Measurements from ENCODE around the gene PARN. TPM values are rescaled to one million over a fixed set of nuclear protein-coding genes. Genes with fewer than 3 reads are reported as not detected.
"Not testable (repeated sequence)": the region's sequence is repeated elsewhere in the genome, so short reads cannot be mapped to it uniquely, and the experiment has no call there.

Gene PARN
- total RNA-seq, 3 donors from 2014 or later (not counting 1 experiment from before 2014, with no cell fraction given): 44.3 to 57.4 (median 45.1) TPM

GRCh38 chr16:14437426-14437825, 192.6 kb downstream of the PARN start:
- Mint-ChIP-seq H3K27me3 (ENCODE audit: low read depth in 2 of 2) (no peaks in the 10 kb centered on the region), H3K4me1 (peaks cover 22 to 32% of the 10 kb centered on the region in 2 donors), H3K4me3 (no peak overlapping the region), H3K36me3 (no peaks in the 10 kb centered on the region), H3K27ac (peak overlapping the region; percentile 27 to 73), H3K9me3 (no peaks in the 10 kb centered on the region)
- intact Hi-C loops (cut with micrococcal nuclease): no loop called here
- WGBS (ENCODE audit: insufficient coverage): 92% methylated on average over 7 of the region's 7 CpGs
- H3K4me3 ChIP-seq (ENCODE audit: low read length): no peak overlapping the region
- H3K27ac ChIP-seq (ENCODE audit: low read length): no peak overlapping the region
- H3K27me3 ChIP-seq (ENCODE audit: control insufficient read depth, insufficient read depth, low read length): no peaks in the 10 kb centered on the region
- no peak for ATAC-seq
- no peak for TF ChIP-seq CTCF (IDR thresholded peaks at IDR 0.05)
- peaks cover 21% of the 10 kb centered on the region for H3K4me1 ChIP-seq (ENCODE audit: control insufficient read depth, insufficient read depth, low read length)
- no peak for DNase-seq
- peaks cover 2% of the 10 kb centered on the region for H3K36me3 ChIP-seq (ENCODE audit: control insufficient read depth, insufficient read depth, low read length)
- H3K9me3 ChIP-seq (ENCODE audit: control insufficient read depth, insufficient read depth, low read length): no peaks in the 10 kb centered on the region

GRCh38 chr16:14436401-14436955, 193.6 kb downstream of the PARN start:
- ATAC-seq: peak; percentile 65 to 87 (median 68)
- 49% methylated on average over 13 of the region's 13 CpGs for WGBS (ENCODE audit: insufficient coverage)
- Histone ChIP-seq H3K4me3 (ENCODE audit: low read length) (no peak overlapping the region), H3K27me3 (ENCODE audit: control insufficient read depth, insufficient read depth, low read length) (no peaks in the 10 kb centered on the region), H3K9me3 (ENCODE audit: control insufficient read depth, insufficient read depth, low read length) (no peaks in the 10 kb centered on the region), H3K4me1 (ENCODE audit: control insufficient read depth, insufficient read depth, low read length) (peaks cover 21% of the 10 kb centered on the region), H3K27ac (ENCODE audit: low read length) (no peak overlapping the region), H3K36me3 (ENCODE audit: control insufficient read depth, insufficient read depth, low read length) (no peaks in the 10 kb centered on the region)
- peaks cover 22 to 32% of the 10 kb centered on the region in 2 donors for H3K4me1 Mint-ChIP-seq
- peak overlapping the region; percentile 73 to 79 for H3K27ac Mint-ChIP-seq
- no peaks in the 10 kb centered on the region for H3K27me3 Mint-ChIP-seq (ENCODE audit: low read depth in 2 of 2)
- H3K4me3 Mint-ChIP-seq: peak overlapping the region; percentile 76
- no peaks in the 10 kb centered on the region for H3K36me3 Mint-ChIP-seq
- intact Hi-C loops (cut with micrococcal nuclease): no loop called here
- peak in 1 of 2 donors; percentile 59 for DNase-seq
- TF ChIP-seq CTCF (IDR thresholded peaks at IDR 0.05): no peak
- no peaks in the 10 kb centered on the region for H3K9me3 Mint-ChIP-seq

DNA sequence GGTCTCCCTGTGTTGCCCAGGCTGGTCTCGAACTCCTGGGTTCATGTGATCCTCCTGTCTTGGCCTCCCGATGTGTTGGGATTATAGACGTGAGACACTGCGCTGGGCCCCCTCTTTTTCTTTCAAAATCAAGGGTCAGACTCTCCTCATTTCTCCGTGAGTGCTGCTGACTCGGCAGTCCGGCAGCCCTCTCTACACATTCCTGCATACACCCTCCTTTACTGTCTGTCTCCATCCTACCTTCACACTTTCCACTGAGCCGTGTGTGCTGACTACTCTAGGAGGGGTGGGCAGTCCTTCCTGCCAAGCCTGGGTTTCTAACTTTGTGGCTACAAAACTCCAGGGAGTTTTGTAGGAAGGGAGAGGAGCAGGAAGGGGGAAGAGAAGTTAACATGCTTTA, 195.2 kb downstream of the PARN start:
- intact Hi-C loops (cut with micrococcal nuclease): no loop called here
- H3K4me1 Mint-ChIP-seq: peaks cover 22 to 32% of the 10 kb centered on the region in 2 donors
- no peaks in the 10 kb centered on the region for H3K9me3 Mint-ChIP-seq
- ATAC-seq (no peak), DNase-seq (no peak)
- Histone ChIP-seq H3K36me3 (ENCODE audit: control insufficient read depth, insufficient read depth, low read length) (no peaks in the 10 kb centered on the region), H3K27ac (ENCODE audit: low read length) (no peak overlapping the region), H3K27me3 (ENCODE audit: control insufficient read depth, insufficient read depth, low read length) (no peaks in the 10 kb centered on the region), H3K4me1 (ENCODE audit: control insufficient read depth, insufficient read depth, low read length) (peaks cover 21% of the 10 kb centered on the region), H3K9me3 (ENCODE audit: control insufficient read depth, insufficient read depth, low read length) (no peaks in the 10 kb centered on the region), H3K4me3 (ENCODE audit: low read length) (no peak overlapping the region)
- no peak for TF ChIP-seq CTCF (IDR thresholded peaks at IDR 0.05)
- WGBS (ENCODE audit: insufficient coverage): 96% methylated on average over 7 of the region's 8 CpGs
- no peak overlapping the region for H3K4me3 Mint-ChIP-seq
- no peaks in the 10 kb centered on the region for H3K36me3 Mint-ChIP-seq
- no peaks in the 10 kb centered on the region for H3K27me3 Mint-ChIP-seq (ENCODE audit: low read depth in 2 of 2)
- no peak overlapping the region for H3K27ac Mint-ChIP-seq

DNA sequence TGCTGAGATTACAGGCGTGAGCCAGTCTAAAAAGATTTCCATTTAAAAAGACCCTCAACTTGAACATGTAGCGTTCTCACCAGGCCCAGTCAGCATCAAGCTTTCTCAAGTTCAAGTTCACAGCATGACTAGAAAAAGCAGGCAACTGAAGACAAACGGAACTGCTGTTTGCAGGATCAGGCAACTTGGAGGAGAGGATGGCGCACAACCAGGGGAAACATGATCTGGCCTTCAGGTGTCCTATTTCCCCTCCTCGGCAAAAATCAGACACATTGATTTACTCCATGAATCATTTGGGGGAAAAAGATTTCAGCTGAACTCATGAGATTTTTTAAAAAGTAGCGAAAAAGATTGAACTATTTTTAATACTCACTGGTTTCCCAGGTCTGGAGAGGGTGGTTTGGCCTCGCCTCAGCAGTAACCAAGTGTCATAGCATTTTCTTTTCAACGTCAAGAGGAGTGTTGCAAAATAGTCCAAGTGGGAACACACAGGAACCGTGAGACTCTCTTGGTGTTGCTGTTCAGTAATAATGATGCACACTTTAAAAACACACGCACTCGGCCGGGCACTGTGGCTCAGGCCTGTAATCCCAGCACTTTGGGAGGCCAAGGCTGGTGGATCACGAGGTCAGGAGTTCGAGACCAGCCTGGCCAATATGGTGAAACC, 201.0 kb downstream of the PARN start:
- intact Hi-C loops (cut with micrococcal nuclease); H3K27ac ChIP-seq (ENCODE audit: low read length); H3K36me3 ChIP-seq (ENCODE audit: control insufficient read depth, insufficient read depth, low read length); H3K4me1 Mint-ChIP-seq; ATAC-seq; H3K4me1 ChIP-seq (ENCODE audit: control insufficient read depth, insufficient read depth, low read length); H3K27ac Mint-ChIP-seq; H3K36me3 Mint-ChIP-seq; H3K27me3 Mint-ChIP-seq (ENCODE audit: low read depth in 2 of 2); H3K4me3 ChIP-seq (ENCODE audit: low read length); H3K9me3 Mint-ChIP-seq; DNase-seq; H3K27me3 ChIP-seq (ENCODE audit: control insufficient read depth, insufficient read depth, low read length); H3K4me3 Mint-ChIP-seq; H3K9me3 ChIP-seq (ENCODE audit: control insufficient read depth, insufficient read depth, low read length): not testable (repeated sequence)
- 95% methylated on average over 13 of the region's 14 CpGs for WGBS (ENCODE audit: insufficient coverage)

All from natural killer cell (primary cell).